Measurements from ENCODE around the gene CYP2A7. TPM values are rescaled to one million over a fixed set of nuclear protein-coding genes. Genes with fewer than 3 reads are reported as not detected.
"Not testable (repeated sequence)": the region's sequence is repeated elsewhere in the genome, so short reads cannot be mapped to it uniquely, and the experiment has no call there.

The CYP2A7 gene
- total and polyA plus RNA-seq, 2 of the 8 experiments (the other 6 are each of a cell fraction or from before 2014, with no cell fraction given), result 0.23 TPM; not detected in 1

DNA sequence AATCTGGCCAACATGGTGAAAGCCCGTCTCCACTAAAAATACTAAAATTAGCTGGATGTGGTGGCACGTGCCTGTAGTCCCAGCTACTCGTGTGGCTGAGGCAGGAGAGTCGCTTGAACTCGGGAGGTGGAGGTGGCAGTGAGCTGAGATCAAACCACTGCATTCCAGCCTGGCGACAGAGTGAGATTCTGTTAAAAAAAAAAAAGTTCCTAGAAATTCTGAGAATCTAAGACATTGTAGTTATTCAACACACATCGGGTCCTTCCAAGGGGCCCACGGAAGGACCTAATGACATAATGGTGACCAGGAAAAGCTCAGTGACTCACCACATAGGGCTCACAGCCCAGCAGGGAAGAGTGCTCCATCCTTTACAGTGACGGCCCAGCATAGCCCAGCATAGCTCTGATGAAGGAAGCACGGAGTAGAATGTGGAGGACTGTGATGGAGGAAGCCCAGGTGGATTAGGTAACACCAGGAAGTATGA is 22.7 kb upstream of the CYP2A7 start:
- H2BK12ac ChIP-seq (ENCODE audit: low read depth, low read length); H3K4me3 ChIP-seq (ENCODE audit: extremely low read depth in 1 of 4, insufficient read depth in 2 of 4, low read depth in 3 of 4, low read length in 4 of 4); H3K18ac ChIP-seq (ENCODE audit: extremely low read depth, low read length); FAIRE-seq; POLR2A ChIA-PET (ENCODE audit: partially characterized antibody); H3K4ac ChIP-seq (replicated peaks; ENCODE audit: insufficient read length, low read depth, low read length); H3K36me3 ChIP-seq (ENCODE audit: control insufficient read depth in 2 of 4, insufficient read depth in 4 of 4, low read length in 3 of 4); H4K8ac ChIP-seq (ENCODE audit: extremely low read depth, insufficient read depth, low read length); H2AK5ac ChIP-seq (ENCODE audit: low read depth, low read length); H2BK20ac ChIP-seq (ENCODE audit: low read length); H3K23ac ChIP-seq (ENCODE audit: insufficient read length); H3K4me2 ChIP-seq (ENCODE audit: insufficient read depth in 1 of 2, low read depth in 2 of 2, low read length in 2 of 2); H3K9ac ChIP-seq (replicated peaks in 1 of 4; ENCODE audit: extremely low read depth in 1 of 4, low read depth in 3 of 4, low read length in 3 of 4); H4K5ac ChIP-seq (ENCODE audit: insufficient read length, low read depth, low read length); DNase-seq (ENCODE audit: low read depth in 1 of 2, low spot score in 2 of 2); H4K20me1 ChIP-seq (replicated peaks in 1 of 2; ENCODE audit: control insufficient read depth in 1 of 2, insufficient read depth in 2 of 2, low read length in 2 of 2); H2BK15ac ChIP-seq (ENCODE audit: low read length); H3K56ac ChIP-seq (replicated peaks; ENCODE audit: insufficient read length, low read depth, low read length); H3K27me3 ChIP-seq (replicated peaks in 1 of 4; ENCODE audit: control insufficient read depth in 3 of 4, extremely low read depth in 1 of 4, insufficient read depth in 3 of 4, low read length in 3 of 4); H2BK120ac ChIP-seq (replicated peaks; ENCODE audit: low read depth, low read length); H2AFZ ChIP-seq (ENCODE audit: low read length); H3K27ac ChIP-seq (ENCODE audit: low read depth, low read length); H4K91ac ChIP-seq (replicated peaks; ENCODE audit: insufficient read length, low read length); H3K4me1 ChIP-seq (replicated peaks in 1 of 4; ENCODE audit: control insufficient read depth in 3 of 4, insufficient read depth in 4 of 4, low read length in 3 of 4); H3K14ac ChIP-seq (ENCODE audit: insufficient read length); H3K79me1 ChIP-seq (ENCODE audit: low read depth, low read length); H3K9me3 ChIP-seq (ENCODE audit: insufficient read depth in 2 of 2, low read depth in 1 of 2, low read length in 1 of 2); H3K23me2 ChIP-seq (ENCODE audit: low read depth, low read length); H2BK5ac ChIP-seq (ENCODE audit: low read depth, low read length); H3K79me2 ChIP-seq (ENCODE audit: control insufficient read depth in 1 of 2, insufficient read depth in 2 of 2, low read length in 2 of 2): not testable (repeated sequence)
- WGBS, 2 experiments (ENCODE audit: extremely low coverage in 1 of 2, insufficient coverage in 1 of 2, insufficient read length in 1 of 2, insufficient replicate concordance in 2 of 2, low coverage in 1 of 2, low lambda C conversion rate in 2 of 2, missing lambda C conversion rate in 1 of 2), result 84% methylated on average over 10 of the region's 10 CpGs; no CpG with 5 or more reads in 1 of the 2 experiments
- CTCF ChIA-PET (ENCODE audit: partially characterized antibody), result interaction anchor here (0.6 to 1.3 kb wide), 3 partner anchors 28 to 238 kb away, joined by 3 to 5 read pairs (median 3); no protein-coding TSS in a partner anchor
